ELF-1 (cell line): ENCODE data around the gene ADAMTSL1.

Experiments used
- DNase-seq: peaks from one replicate; pipeline ENCODE4 v3.0.0-alpha.2; 2016; ENCODE audit warnings: low read depth, low spot score

Gene ADAMTSL1

GRCh38 chr9:18467696-18468095 lies 6.3 kb upstream of the ADAMTSL1 start:
- DNase-seq: no peak

DNA sequence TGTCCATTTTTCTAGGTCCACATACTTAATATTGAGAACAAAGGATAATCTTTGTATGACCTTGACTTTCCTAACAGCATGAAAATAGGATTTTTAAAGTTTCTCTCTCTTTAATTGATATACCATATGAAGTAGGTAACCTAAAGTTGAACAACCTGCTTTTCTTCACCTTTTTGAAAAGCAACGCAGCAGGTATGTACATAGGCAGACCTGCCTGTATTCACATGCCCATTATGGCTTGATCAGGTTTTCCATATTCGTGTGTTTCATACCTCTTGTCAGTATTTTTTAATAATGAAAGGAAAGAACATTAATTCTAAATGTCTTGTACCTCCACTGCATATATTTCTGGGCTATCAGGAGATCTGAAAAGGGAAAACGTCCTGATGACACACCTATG lies 1.5 kb upstream of the ADAMTSL1 start:
- DNase-seq: no peak

DNA sequence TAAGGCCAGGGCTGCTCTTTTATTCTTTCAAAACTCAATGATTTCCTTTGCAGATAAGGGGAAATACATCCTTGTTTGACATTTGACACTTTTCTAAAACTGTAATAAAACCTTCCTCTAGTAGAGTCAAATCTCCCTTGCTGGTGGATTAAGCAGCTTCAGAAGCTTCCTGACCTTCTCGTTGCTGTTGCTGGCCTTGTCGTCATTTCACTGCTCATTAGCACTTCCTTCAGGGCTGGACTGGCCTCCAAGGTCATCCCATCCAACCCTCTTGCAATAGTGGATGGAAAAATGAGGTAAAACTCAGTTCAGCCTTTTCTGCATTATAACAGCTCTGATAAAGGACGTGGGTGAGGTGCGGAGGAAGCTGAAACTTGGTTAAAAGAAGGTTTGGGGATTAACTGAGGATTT lies 1.1 kb upstream of the ADAMTSL1 start:
- DNase-seq: no peak

- no peak for DNase-seq
Observed at GRCh38 chr9:18474783-18475182, 830 bp downstream of the ADAMTSL1 start.

- no peak for DNase-seq
Observed at GRCh38 chr9:18477121-18477660, 3.2 kb downstream of the ADAMTSL1 start.

- no peak for DNase-seq
Observed at GRCh38 chr9:18477719-18478118, 3.8 kb downstream of the ADAMTSL1 start.

DNA sequence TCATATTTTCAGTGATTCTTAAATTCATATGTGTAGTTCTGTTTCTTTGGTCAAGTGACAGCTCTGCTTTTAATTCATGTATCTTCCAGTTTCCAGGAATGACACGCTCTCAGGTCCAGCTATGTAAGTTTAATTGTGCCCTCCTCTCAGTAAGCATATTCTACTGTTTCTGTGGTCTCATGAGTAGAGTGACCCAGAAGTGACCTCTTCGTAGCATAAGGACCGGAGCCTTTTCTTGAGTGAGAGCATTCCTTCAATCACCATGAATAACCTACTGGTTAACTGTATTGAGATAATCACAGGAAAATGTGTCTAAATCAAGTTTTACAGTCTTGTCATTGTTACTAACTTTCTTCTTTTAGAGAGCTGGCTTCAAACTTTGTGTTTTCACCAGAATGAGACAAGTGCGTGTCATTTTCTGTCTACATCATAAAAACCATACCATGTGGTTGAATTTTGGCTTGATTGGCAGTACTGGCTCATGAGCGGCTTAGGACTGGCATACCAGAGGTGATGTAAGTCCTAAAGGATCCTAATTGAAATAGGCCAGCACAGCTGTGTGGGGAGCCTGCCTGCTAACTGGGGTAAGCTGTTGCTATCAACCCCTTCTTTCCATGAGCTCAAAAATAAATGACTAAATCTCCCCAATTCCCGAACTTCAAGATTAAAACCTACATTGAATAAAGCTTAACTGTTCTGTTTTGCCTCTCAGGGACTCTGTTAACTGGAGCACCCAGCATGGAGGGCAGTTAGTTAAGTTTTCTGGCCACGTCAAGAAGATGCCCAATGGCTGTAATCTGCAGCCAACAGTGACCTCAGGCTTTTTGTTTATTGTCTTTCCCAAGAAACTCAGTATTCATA lies 4.8 kb downstream of the ADAMTSL1 start:
- no peak for DNase-seq

DNA sequence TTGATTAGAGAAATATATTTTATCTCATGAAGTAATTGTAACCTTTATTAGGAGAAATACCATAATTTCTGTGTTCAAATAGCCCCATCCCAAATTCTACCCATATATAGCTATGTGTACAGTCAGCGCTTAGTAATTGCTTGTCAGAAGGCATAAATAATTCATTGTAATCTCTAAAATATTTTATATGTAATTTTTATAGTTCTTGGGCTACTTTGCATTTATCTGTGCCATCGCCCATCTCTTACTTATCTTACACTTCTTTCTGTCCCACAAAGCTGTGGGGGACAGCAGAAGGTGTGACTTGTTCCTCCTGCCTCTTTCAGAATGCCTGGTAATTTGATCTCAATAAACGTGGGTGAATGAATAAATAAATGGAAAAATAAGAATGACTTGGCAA lies 5.5 kb downstream of the ADAMTSL1 start:
- no peak for DNase-seq

DNA sequence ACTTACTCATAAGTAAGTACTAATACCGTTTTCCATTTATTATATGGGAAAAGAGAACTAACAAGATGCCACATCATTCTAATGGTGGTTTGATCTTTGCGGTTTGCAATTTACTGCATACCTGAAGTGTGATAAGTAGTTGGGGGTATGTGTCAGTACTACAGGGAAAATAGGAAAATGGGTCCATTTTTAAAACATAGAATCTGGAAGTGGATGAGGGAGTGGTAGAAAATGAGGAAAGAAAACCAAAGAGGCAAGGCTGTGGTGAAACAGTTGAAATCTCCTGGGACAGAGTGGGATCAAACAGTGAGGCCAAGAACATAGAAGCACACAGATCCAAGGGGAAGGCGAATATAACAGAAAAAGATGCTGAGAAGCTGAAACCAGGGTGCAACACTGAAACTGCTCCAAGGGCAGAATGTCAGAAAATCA lies 6.7 kb downstream of the ADAMTSL1 start:
- no peak for DNase-seq

DNA sequence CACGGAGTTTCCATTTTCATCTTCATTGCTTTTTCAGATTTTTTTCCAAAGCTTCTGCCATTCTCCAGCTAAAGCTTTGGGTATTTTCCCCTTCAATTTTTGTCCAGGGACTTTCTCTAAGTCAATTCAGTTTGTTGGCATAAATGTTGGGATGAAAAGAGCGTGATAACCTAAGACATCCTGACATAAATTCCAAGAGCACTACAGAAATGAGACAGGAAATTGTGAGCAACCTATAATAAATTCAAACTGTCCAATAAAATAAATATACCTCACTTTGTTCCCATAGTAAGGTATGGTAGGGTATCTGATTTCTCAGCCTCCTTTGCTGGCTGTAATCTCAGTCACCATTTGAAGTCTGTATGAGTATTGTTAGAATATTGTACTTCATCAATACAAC lies 8.4 kb downstream of the ADAMTSL1 start:
- DNase-seq: no peak

- DNase-seq: no peak
Observed at GRCh38 chr9:18485714-18486113, 11.8 kb downstream of the ADAMTSL1 start.

GRCh38 chr9:18487611-18488010 lies 13.7 kb downstream of the ADAMTSL1 start:
- DNase-seq: no peak

DNA sequence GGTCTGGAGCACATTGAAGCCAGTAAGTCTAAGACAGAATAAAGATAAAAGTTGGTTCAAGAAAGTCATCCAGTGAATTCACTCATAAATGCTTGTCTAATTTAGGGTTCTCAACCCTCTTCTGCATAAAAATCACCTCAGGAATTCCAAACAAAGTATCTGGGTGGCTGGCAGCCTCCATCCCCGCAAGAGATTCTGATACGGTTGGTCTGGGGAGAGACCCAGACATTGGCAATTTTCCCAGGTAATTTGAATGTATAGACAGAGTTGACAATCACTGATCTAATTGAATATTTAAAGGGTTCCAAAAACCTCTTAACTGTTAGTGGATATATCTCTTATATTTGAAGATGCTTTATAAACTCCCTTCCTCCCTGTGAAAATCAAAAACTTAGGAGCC lies 14.9 kb downstream of the ADAMTSL1 start:
- DNase-seq: no peak

GRCh38 chr9:18489861-18490260 lies 15.9 kb downstream of the ADAMTSL1 start:
- DNase-seq: no peak

DNA sequence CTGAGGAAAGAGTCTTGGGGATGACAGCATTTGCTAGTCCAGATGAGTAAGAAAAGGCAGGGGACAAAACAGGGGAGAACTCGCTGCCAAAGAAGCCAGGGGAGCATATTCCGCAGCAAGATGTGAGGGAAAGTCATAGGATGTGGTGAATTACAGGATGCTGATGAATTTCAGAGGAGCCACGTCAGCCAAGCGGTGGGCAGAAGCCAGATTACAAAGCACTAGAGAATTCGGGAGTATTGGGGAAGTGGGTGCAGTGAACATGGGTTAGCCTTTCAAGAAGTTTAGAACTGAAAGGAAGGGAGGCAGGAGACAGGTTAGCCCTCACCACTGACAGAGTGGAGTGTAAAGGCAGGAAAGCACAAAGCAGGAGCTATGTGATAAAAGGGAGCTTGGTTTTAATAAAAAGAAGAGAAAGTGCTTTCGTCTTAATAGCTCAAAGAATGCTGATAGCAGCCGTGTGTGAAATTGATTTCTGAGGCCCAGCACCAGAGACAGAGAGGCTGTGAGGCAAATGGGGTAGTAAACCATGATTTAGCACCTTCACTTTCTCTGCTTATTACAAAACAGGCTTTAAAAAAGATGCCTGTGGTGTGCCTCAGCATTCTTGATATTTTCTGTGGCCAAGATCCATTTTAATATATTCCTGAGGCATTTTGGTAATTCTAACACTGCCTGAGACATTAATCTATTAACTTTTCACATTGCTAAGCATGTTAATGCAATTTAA lies 16.9 kb downstream of the ADAMTSL1 start:
- no peak for DNase-seq

- no peak for DNase-seq
Observed at GRCh38 chr9:18492612-18493011, 18.7 kb downstream of the ADAMTSL1 start.

GRCh38 chr9:18493451-18493993 lies 19.6 kb downstream of the ADAMTSL1 start:
- no peak for DNase-seq

GRCh38 chr9:18495065-18495464 lies 21.1 kb downstream of the ADAMTSL1 start:
- no peak for DNase-seq

DNA sequence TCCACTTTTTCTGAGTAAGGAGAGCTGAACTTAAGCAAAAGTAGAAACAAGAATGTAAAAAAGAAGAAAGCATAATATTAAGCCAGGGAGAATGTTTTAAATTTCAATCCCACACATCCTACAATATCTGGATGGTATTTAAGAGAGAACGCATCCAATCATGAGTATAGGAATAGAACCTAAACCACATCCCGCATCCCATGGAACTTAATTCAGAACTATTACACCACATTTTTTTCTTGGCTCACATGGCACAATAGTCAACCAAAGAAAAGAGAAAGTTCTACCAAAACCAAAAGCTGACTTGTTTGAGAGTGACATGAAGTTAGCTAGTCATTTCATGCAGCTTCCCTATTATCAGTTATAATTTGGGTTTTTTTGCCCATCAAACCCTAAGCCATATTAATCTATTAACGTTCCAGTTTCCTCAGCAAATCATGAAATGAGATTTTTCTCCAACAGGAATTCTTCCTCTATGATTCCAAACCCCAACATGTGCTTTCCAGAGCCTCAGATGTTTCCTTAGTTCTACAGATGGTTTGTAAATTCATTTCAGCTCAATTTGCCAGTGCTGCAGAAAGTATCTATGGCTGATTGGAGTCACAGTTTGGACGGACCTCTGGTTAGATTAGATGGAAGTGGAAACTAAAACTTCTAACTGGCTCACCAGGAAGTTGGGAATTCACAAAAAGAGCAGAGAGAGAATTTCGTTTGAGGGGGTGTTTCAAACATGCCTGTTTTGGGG lies 22.5 kb downstream of the ADAMTSL1 start:
- DNase-seq: no peak

DNA sequence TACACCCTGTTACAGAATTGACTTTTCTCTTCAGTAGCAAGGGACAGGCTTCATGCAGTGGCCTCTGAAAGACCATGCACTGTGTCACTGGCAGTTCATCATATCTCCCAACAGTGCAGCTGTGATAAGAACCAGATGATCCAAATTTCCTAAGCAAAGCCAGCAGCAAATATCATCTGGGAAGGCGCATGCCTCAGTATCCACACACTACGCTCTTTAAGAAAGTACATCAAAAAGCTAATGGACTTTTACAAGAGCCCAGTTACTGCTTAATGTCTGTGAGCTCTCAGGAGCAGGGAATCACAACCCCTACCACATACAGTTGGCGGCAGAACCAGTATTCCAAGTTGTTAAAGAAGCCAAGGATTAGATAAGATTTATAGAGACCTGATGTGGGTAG lies 25.1 kb downstream of the ADAMTSL1 start:
- DNase-seq: no peak

GRCh38 chr9:18499980-18500379 lies 26.0 kb downstream of the ADAMTSL1 start:
- no peak for DNase-seq

- DNase-seq: no peak
Observed at GRCh38 chr9:18500451-18500850, 26.5 kb downstream of the ADAMTSL1 start.
